ENCODE data around the gene PSMD8. TPM values are rescaled to one million over a fixed set of nuclear protein-coding genes. Genes with fewer than 3 reads are reported as not detected.

PSMD8 gene
- total RNA-seq, result 255 and 307 TPM in 2 replicates

DNA sequence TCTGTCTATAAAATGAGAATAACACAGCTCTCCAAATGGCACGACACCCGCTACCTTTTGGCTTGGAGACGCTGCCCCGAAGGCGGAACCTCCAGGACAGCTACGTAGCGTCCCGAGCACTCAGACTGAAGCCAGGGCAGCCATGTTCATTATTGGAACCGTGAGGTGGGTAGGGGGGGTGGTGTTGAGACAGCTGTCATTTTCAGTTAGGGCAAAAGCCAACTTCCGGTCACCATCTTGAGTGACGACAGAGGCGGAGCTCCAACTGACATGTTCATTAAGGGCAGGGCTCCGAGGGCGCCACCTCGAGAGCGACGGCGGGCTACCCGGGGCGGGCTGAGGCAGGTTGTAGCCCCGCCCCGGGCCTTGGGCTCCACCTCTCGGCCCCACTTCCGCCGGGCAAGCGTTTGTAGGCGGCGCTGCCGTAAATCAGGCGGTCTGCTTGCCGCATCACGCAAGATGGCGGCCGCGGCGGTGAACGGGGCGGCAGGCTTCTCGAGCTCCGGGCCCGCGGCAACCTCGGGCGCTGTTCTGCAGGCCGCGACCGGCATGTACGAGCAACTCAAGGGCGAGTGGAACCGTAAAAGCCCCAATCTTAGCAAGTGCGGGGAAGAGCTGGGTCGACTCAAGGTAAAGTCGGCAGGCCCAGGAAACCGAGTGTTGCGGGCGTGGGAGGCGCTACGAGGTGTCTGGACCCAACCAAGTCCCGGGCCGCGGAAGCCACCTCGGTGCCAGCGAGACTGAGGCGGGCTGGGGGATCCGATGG, at the start of gene PSMD8:
TSS of gene PSMD8 (plus strand) at position 240 of the 766 bp plus-strand sequence. CDS start at position 271, 31 bp downstream.

DNA sequence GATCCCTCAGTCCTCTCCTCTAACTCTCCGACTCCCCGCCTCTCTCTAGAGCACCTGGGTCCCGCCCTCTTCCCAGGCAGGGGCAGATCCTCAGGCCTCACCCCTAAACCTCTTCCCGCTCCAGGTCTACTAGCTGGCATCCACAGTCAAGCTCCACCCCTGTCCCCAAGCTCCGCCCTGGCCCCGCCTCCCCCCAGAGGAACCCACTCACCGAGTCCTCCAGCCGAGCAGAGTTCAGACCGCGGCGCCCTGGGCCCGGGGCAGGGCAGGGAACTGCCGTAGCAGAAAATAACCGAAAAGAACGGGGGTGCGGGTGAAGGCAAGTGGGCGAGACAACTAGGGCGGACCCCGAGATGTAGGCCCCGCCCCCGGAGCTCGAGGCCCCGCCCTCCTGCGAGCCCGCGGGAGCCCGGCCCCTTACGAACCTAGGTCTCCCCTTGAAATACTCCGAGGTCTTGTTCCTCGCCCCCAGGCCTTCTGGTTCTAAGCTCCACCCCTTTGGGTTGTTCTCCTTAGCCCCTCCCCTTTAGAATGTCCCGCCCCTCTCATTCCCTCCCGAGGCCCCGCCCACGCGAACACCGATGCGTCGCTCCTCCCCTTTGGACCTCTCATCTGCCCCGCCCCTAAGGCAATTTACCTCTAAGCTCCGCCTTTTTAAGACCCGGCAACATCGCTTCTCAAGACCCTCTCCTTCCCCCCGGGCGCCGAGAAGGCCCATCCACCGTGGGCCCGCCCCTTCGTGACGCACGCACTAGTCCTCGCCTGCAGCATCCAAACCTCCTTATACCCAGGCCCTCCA, 13.4 kb downstream of the PSMD8 start, which contains the start of gene GGN:
TSS of gene GGN (minus strand) at position 485 of the 799 bp plus-strand sequence. CDS start 773 bp downstream, outside the sequence.

DNA sequence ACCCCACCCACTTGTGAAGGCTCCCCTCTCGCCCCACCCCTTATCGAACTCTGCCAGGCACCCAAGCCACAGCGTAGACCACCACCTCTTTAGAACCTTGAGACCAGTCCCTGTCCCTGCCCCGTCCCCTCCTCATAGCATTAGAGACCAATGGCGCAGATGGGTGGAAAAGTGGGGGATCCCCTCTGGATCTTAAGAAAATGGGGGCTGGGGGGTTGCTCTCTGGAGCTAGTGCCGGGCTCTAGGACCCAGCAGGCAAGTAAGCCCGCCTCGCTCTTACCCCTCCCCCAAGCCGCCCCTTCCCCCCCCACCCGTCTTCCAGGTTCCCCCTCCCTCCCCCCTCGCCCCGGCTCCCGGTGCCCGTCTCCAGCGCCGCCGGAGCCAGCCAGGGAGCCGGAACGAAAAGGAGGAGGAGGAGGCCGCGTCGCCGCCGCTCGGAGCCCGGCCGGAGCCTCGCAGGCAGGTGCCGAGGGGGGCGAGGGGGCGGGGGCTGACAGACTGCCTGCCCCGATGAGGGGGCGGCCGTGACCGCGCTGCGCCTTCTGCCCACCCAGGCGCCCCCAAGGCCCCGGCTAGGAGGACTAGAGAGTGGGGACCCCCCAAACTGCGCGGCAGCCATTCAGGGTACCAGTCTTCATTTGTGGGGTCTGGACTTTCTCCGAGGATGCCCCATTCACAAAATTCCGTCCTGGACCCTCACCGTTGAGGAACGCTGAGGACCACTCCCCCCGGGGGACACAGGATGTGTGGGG, 14.2 kb downstream of the PSMD8 start, which contains the start of gene SPRED3:
TSS of gene SPRED3 (plus strand) at position 349 of the 752 bp plus-strand sequence. CDS start 1,606 bp downstream, outside the sequence.

DNA sequence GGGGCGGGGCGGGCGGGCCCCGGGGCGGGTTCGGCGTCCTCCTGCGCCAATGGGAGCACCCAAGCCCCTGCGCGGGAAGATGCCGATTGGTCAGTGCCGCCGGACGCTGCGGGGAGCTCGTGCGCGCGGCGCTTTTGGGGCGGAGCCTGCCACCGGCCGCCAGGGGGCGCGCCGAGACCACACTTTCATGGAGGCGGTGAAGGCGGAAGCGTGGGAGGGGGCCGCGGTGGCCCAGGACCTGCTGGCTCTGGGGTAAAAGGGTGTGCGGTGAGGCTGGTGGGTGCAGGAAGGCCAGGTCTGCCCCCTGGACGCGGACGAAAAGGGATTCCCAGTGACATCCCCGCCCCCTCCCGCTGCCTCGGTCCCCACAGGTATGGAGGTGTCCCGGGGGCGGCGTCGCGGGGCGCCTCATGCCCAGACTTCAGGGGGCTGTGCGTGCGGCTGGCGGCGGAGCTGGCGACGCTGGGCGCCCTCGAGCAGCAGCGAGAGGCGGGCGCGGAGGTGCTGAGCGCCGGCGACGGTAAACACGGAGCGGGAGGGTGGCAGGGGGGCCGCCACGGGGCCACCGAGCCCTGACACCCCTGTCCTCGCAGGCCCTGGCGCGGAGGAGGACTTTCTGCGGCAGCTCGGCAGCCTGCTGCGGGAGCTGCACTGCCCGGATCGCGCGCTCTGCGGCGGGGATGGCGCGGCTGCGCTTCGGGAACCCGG, 28.8 kb downstream of the PSMD8 start, which contains the start of gene FAM98C:
TSS of gene FAM98C (plus strand) at position 127 of the 708 bp plus-strand sequence. CDS start at position 188, 61 bp downstream.

DNA sequence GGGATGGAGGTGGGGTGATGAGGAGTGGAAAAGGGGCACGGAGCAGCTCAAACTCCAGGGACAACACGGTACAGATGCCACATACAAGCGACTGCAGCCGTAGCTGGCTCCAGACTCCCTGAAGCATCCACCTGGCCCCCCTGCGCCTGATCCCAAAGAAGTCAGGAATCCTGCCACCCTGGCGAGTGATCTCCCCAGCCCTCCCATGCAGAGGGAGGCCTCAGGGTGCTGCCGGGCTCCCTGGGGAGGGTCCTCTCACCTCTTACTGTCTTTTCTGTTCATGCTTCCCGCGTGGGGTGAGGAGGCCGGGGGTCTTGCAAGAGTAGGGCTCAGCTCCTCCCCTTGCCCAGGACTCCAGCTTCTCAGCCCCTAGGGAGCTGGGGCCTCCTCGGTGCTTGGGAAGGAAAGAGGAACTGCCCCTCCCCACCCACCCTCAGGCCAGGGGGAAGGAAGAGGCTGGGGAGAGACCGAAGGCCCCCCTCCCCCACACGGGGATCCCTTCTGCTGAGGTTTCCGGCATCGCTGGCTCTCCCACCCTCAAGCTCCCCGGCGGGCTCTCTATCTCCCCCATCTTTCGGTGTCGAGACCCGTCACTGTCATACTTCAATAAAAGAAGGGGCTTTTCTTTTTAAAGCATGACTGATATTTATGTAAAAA, 51.6 kb downstream of the PSMD8 start, which contains the start of gene RASGRP4:
TSS of gene RASGRP4 (minus strand) at position 410 of the 657 bp plus-strand sequence. CDS start at position 282, 128 bp downstream.

DNA sequence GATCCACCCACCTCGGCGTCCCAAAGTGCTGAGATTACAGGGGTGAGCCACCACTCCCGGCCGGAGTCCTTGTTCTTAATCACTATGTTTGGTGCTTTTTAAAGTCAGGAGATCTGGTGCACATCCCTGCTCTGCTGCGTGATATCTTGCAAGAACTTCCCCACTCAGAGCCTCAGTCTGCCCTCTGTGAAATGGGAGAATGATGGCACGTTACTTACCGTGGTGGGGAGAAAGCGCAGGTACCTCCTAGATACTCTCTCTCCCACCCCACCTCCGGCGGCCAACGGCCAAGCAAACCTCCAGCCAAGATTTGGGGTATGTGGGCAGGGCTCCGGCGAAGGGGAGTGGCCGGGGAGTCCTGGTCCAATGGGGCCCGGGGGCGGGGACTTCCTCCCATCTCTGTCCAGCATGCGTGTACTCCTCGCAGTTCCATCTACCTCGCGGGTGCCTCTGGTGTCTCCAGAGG, 58.9 kb downstream of the PSMD8 start, which contains the start of gene RYR1:
TSS of gene RYR1 (plus strand) at position 424 of the 466 bp plus-strand sequence. CDS start 139 bp downstream, outside the sequence.

Other genes with a start within 250 kb of the PSMD8 start
- gene DPF1, start 150.3 kb upstream of the PSMD8 start, total RNA-seq, result 2.1 and 3.6 TPM in 2 replicates
- 18.2 and 29.3 TPM in 2 replicates for gene PPP1R14A, start 118.2 kb upstream of the PSMD8 start, total RNA-seq
- gene SPINT2, start 110.0 kb upstream of the PSMD8 start, total RNA-seq, result 1,012 and 1,188 TPM in 2 replicates
- 552 and 609 TPM in 2 replicates for gene C19orf33, start 70.3 kb upstream of the PSMD8 start, total RNA-seq
- 68.6 and 74.6 TPM in 2 replicates for gene YIF1B, start 58.6 kb upstream of the PSMD8 start, total RNA-seq
- gene KCNK6, start 54.7 kb upstream of the PSMD8 start, total RNA-seq, result 22.0 and 29.0 TPM in 2 replicates
- gene CATSPERG, start 38.7 kb upstream of the PSMD8 start, total RNA-seq, result 0.88 and 0.92 TPM in 2 replicates
- 0.92 and 1.2 TPM in 2 replicates for gene GGN, start 13.5 kb downstream of the PSMD8 start, total RNA-seq
- 1.8 and 2.0 TPM in 2 replicates for gene SPRED3, start 14.1 kb downstream of the PSMD8 start, total RNA-seq
- 19.3 and 34.8 TPM in 2 replicates for gene FAM98C, start 28.5 kb downstream of the PSMD8 start, total RNA-seq
- not detected in 2 replicates for gene RASGRP4, start 51.6 kb downstream of the PSMD8 start, total RNA-seq
- gene RYR1, start 59.1 kb downstream of the PSMD8 start, total RNA-seq, result 0.14 and 0.35 TPM in 2 replicates
- gene MAP4K1, start 243.4 kb downstream of the PSMD8 start, total RNA-seq, result 0.09 TPM in 1 of 2 replicates, not detected in the other
- 544 and 560 TPM in 2 replicates for gene EIF3K, start 244.6 kb downstream of the PSMD8 start, total RNA-seq